GM10266 (cell line): Measurements from ENCODE around the gene MUSK.

ENCODE experiments used
- DNase-seq: peaks from one replicate; pipeline ENCODE4 v3.0.0; 2012; ENCODE audit errors: extremely low spot score
- TF ChIP-seq, protein P1 (sequence below): IDR thresholded peaks from 2 replicates; pipeline ENCODE4 v1.5.1; 2012; ENCODE audit warnings: mild to moderate bottlenecking, low read depth; ENCODE audit not compliant: control insufficient read depth, insufficient read depth; ENCODE audit errors: missing control alignments

The MUSK gene

DNA sequence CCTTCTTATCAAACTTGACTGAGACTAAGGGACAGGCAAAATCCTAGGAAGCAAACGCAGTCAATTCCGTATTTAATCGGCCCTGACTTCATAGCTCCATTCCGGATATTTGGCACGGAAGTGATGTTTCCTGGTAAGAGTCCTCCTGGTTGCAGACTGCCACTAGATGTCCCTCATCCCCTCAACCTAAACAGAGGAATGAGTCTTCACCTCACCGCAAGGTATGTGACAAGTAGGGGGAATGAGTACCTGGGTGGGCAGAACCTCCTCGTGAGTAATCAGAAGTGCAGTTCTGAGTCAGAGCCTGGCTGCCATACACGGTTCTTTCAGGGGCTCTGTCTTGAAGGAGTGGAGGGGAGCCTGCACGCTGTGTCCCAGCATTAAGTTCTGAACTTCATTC lies 173.6 kb downstream of the MUSK start:
- DNase-seq: no peak
- TF ChIP-seq, protein P1, sequence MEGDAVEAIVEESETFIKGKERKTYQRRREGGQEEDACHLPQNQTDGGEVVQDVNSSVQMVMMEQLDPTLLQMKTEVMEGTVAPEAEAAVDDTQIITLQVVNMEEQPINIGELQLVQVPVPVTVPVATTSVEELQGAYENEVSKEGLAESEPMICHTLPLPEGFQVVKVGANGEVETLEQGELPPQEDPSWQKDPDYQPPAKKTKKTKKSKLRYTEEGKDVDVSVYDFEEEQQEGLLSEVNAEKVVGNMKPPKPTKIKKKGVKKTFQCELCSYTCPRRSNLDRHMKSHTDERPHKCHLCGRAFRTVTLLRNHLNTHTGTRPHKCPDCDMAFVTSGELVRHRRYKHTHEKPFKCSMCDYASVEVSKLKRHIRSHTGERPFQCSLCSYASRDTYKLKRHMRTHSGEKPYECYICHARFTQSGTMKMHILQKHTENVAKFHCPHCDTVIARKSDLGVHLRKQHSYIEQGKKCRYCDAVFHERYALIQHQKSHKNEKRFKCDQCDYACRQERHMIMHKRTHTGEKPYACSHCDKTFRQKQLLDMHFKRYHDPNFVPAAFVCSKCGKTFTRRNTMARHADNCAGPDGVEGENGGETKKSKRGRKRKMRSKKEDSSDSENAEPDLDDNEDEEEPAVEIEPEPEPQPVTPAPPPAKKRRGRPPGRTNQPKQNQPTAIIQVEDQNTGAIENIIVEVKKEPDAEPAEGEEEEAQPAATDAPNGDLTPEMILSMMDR: no peak

DNA sequence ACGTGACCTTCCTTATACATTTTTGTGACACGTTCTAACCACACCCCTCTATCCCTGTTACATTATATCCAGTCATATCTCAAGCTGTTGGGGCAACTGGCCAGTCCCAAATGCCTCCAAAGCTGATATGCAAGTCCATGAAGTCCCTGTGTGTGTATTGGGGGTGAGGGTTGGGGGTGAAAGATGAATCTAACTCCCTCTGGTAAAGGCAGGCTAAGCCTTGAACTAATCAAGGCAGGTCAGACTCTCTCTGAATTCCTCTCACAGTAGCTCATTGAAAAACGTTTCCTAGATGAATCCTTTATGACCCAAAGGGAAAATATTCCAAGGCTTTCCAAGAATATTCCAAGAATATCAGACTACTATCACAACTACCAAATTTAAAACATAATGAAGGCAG lies 174.4 kb downstream of the MUSK start:
- no peak for DNase-seq
- TF ChIP-seq, protein P1: no peak

DNA sequence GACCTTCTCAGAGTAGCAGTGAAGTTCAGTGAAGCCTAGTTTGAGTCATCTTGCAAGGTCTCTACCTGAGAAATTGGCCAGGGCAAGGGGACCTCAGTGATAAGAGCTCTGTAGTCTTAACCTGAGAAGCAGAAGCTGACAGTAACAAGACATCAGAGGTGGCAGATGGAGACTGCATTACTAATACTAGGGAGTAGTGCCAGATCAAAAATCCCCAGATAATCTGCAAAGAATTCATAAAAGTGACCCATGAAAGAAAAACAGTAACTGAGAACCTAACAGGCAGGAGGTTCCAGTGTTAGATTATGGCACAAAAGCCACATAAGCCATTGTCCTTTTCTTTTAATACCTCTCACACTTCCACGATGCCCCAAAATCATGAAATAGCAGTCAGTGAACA lies 175.5 kb downstream of the MUSK start:
- TF ChIP-seq, protein P1: no peak
- no peak for DNase-seq

DNA sequence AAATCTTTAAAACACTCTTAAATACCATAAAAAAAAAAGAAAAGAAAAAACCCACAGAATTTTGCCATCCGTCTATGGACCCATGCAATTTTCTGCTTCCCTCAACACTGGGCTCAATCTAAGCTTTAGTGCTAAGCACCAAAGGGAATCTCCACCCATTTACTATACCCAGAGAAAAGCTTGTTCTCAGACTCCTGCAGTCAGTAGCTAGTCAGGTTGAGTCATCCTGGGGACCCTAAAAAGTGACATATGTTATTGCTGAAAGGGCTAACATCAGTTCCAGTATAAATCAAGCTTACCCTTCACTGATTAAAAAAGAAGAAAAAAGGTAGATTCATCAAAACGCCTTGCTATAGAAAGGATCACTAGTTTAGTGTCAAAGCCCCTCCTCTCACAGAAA lies 177.6 kb downstream of the MUSK start:
- TF ChIP-seq, protein P1: no peak

DNA sequence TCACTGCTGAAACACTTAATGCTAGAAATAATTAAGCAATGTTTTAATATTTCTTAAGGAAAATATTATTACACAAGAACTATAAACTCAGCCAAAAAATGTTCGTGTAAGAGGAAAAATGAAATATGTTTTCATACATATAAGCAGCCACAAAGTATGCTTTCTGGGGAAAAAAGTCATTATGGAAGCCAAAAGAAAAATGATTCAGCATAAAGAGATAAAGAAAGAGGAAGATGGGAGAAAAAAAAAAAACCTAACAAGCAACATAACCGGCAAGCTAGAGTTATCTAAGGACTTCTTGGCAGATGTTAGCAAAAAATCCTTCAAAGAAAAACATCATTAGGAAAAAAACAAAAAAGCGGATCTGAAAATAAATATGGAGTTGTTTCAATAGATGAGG lies 179.1 kb downstream of the MUSK start:
- no peak for DNase-seq
- TF ChIP-seq, protein P1: no peak

More for the DNA sequence above, 177.6 kb downstream of the MUSK start:
- DNase-seq: no peak

DNA sequence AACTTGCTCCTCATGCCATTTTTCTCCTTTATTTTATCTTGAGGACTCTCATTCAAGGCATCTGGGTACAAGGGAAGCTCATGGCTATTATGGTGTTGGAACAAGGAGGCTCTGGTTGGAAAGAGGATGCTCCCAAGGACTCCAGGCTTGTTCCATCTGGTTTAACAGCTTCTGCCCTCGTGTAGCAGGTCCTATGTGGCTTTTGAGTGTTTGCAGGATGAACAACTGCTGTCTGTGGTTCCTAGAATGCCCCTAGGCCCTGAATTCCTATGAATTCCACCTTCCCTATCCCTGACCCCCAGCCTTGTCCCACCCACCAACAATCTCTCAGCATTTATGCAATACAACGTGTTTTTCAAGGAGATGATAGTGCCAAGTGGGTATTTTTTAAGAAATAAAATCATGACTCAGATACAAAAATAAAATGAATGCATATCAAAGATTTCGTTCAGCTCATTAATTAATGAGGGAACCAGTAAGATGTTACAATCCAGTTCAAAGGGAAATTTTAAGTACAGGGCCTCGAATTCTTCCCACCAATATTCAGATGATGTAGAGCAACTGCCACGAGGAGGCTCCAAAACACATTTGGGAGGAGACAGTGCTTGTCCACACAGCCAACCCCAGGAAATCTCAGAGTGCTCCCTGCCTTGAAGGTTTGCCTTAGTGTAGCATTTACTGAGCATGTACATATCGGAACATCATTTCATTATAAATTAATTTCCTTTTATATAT lies 182.0 kb downstream of the MUSK start:
- TF ChIP-seq, protein P1: no peak
- DNase-seq: no peak
